Neuron (in vitro differentiated cells): Measurements from ENCODE around the gene ASPHD1.
"Not testable (repeated sequence)": the region's sequence is repeated elsewhere in the genome, so short reads cannot be mapped to it uniquely, and the experiment has no call there.

Experiments
- H2AFZ ChIP-seq: one replicate; pipeline ENCODE4 v1.6.1; 2013; ENCODE audit warnings: low read depth, mild to moderate bottlenecking, inconsistent platforms, low read length, moderate library complexity
- H3K27me3 ChIP-seq: one replicate; pipeline ENCODE4 v1.6.1; 2013; ENCODE audit warnings: low read length; ENCODE audit not compliant: insufficient read depth
- H3K36me3 ChIP-seq: one replicate; pipeline ENCODE4 v1.6.1; 2013; ENCODE audit warnings: low read length; ENCODE audit not compliant: insufficient read depth
- H3K4me1 ChIP-seq: one replicate; pipeline ENCODE4 v1.6.1; 2013; ENCODE audit warnings: low read length; ENCODE audit not compliant: insufficient read depth
- H3K4me3 ChIP-seq: 2 replicates; pipeline ENCODE4 v1.5.1; 2013; ENCODE audit warnings: mild to moderate bottlenecking, low read length, moderate library complexity
- H3K9me3 ChIP-seq: one replicate; pipeline ENCODE4 v1.6.1; 2013; ENCODE audit warnings: low read length

Gene ASPHD1

DNA sequence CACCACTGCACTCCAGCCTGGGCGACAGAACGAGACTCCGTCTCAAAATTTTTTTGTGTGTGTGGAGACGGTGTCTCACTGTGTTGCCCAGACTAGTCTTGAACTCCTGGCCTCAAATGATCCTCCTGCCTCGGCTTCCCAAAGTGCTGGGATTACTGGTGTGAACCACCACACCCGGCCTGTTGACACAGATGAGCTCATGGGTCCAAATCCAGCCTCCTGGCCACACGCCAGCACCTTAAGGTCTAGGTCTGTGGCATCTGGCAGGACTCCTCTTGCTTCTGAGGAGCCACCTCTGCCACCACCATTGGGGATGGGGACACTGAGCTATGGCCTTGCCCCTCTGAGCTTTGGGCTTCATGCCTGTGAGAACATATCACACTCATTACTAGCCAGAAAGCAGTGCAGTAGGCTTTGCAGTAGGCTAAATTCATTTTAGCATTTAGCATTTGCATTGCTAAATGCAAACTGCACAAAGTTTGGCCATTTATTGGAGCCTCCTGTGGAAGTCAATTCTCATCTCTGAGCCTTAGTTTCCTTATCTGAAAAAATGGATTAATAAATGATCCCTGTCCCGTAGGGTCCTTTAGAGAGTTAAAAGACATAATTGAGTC, 31.8 kb upstream of the ASPHD1 start:
- no peaks in the 10 kb centered on the region for H3K27me3 ChIP-seq
- no peaks in the 10 kb centered on the region for H3K9me3 ChIP-seq

DNA sequence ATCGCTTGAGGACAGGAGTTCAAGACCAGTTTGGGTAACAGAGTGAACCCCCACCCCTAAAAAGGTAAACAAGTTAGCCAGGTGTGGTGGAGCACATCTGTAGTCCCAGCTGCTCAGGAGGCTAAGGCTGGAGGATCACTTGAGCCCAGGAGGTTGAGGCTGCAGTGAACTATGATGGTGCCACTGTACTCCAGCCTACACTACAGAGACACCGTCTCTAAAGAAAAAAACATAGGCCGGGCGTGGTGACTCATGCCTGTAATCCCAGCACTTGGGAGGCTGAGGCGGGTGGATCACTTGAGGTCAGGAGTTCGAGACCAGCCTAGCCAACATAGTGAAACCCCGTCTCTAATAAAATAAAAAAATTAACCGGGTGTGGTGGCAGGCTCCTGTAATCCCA, 31.2 kb upstream of the ASPHD1 start:
- H3K4me1 ChIP-seq, H2AFZ ChIP-seq, H3K4me3 ChIP-seq, H3K9me3 ChIP-seq, H3K27me3 ChIP-seq, H3K36me3 ChIP-seq: not testable (repeated sequence)

More for the DNA sequence above, 31.8 kb upstream of the ASPHD1 start:
- H3K4me1 ChIP-seq: peaks cover 3% of the 10 kb centered on the region
- no peak overlapping the region for H2AFZ ChIP-seq
- H3K4me3 ChIP-seq: no peak overlapping the region
- H3K36me3 ChIP-seq: peaks cover 3% of the 10 kb centered on the region

DNA sequence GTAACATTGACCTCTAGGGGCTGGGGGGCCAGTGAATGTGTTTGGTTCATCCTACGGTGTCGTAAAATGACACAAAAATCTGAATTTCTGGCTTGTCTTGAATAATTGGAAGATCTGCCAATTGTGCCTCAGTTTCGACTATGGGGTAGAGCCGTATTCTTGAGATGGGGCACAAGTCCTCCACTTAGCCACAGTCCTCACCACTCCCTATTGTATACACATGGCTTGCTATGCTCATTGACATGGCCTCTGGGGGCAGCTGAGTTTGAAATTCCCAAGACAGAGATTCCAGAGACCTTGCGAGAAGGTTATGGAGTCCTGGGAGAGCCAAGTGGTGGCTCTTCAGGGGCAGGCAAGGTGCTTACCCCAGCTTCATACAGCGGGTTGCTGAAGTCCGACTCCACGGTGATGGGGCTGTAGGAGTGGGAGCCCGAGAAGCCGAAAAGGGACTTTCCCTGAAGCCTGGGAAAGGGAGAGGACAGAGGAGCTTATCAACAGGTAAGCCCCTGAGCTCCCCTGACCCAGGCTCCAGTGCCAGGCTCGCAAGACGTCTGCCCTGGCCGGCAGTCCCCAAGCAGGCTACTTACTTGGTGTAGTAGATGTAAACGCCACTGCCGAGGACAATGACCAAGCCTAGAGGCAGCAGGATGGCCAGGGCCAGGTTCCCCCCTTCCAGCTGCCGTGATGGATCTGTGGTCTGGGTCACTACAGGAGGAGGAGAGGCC, 28.3 kb upstream of the ASPHD1 start:
- Histone ChIP-seq H3K9me3 (no peaks in the 10 kb centered on the region), H3K36me3 (peaks cover 8% of the 10 kb centered on the region)

DNA sequence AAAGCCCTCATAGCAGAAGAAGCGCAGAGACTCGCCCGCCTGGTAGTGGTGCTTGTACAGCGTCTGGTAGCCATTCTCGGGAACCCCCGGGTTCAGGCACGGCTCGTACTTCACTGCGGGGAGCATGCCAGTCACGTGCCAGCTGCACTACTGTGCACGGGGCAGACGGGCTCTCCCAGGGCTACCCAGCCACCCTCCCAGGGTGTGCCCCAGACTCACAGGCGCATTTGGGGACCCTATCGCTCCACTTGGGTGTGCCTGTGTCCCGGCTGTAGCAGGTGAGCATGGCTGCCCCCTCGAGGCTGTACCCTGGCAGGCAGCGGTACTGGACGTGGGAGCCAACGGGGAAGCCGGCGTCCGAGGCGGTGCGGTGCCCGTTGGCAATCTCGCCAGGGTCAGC, 27.0 kb upstream of the ASPHD1 start:
- Histone ChIP-seq H3K9me3 (no peaks in the 10 kb centered on the region), H3K4me3 (no peak overlapping the region), H3K27me3 (peaks cover 2% of the 10 kb centered on the region), H3K4me1 (no peaks in the 10 kb centered on the region), H2AFZ (no peak overlapping the region), H3K36me3 (peaks cover 8% of the 10 kb centered on the region)

More for the DNA sequence above, 28.3 kb upstream of the ASPHD1 start:
- Histone ChIP-seq H3K4me1 (no peaks in the 10 kb centered on the region), H3K27me3 (peaks cover 2% of the 10 kb centered on the region), H3K4me3 (no peak overlapping the region), H2AFZ (no peak overlapping the region)

DNA sequence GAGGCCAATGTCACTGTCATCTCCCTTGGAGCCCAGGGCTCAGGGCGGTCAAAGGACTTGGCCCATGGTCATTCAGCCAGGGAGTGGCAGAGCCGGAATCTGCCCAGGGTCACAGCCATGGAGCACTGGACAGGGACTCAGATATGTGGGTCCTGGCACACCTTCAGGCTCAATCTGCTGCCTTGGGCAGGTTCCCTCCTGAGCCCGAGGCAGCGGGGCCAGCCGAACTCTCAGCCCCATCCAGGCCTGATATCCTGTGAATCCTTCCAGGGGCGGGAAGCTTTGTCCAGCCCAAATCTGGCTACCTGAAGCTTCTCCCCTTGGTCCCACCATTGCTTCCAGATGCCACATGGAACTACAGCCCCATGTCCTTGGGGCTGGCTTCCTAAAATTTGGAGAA, 25.1 kb upstream of the ASPHD1 start:
- H3K9me3 ChIP-seq: no peaks in the 10 kb centered on the region
- peaks cover 2% of the 10 kb centered on the region for H3K27me3 ChIP-seq
- no peaks in the 10 kb centered on the region for H3K4me1 ChIP-seq

DNA sequence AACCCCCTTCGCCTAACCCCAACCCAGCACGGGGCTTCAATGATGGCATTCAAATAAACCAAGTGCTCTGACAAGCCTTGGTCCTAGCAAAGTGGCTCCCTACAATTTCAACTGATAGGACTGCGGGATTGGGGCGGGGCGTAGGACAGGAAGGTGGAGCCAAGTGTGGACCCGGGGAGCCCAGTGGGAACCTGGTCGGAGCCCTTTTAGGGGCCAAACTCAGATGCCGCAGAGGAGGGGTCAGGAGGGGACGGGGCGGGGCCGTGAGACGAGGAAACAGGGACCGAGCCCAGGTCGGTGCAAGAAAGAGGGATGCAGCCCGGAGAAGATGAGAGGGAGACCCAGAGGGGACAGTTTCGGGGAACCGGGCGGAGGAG, 24.1 kb upstream of the ASPHD1 start:
- Histone ChIP-seq H3K4me3 (no peak overlapping the region), H3K27me3 (peaks cover 2% of the 10 kb centered on the region), H3K4me1 (no peaks in the 10 kb centered on the region), H3K36me3 (peaks cover 14% of the 10 kb centered on the region), H2AFZ (no peak overlapping the region), H3K9me3 (no peaks in the 10 kb centered on the region)

More for the DNA sequence above, 25.1 kb upstream of the ASPHD1 start:
- Histone ChIP-seq H2AFZ (no peak overlapping the region), H3K36me3 (peaks cover 14% of the 10 kb centered on the region), H3K4me3 (no peak overlapping the region)

DNA sequence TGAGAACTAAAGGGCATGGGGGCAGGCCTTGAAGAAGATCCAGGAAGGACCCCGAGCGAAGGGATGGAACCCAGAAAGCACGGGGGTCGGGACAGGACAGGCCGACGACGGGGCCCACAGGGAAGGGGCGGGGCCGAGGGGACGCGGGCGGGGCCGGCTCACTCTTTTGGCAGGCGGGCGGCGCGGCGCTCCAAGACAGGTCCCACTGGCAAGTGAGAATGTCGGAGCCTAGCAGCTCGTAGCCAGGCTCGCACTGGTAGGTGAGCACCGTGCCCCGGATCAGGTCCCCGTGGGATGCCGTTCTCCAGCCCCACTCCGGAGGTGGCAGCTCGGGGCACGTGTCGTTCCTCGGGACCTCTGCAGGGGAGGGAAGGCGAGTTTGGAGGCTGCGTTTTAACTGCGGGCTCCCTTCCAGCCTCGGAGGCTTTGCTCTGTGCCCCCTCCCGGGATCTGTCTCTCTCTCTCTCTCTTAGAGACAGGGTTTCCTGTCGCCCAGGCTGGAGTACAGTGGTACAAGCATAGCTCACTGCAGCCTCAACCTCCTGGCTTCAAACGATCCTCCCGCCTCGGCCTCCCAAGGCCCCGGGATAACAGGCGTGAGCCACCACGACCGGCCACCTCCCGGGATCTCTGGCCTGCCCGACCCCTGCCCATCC, 23.6 kb upstream of the ASPHD1 start:
- Histone ChIP-seq H3K36me3 (peaks cover 14% of the 10 kb centered on the region), H2AFZ (no peak overlapping the region)

DNA sequence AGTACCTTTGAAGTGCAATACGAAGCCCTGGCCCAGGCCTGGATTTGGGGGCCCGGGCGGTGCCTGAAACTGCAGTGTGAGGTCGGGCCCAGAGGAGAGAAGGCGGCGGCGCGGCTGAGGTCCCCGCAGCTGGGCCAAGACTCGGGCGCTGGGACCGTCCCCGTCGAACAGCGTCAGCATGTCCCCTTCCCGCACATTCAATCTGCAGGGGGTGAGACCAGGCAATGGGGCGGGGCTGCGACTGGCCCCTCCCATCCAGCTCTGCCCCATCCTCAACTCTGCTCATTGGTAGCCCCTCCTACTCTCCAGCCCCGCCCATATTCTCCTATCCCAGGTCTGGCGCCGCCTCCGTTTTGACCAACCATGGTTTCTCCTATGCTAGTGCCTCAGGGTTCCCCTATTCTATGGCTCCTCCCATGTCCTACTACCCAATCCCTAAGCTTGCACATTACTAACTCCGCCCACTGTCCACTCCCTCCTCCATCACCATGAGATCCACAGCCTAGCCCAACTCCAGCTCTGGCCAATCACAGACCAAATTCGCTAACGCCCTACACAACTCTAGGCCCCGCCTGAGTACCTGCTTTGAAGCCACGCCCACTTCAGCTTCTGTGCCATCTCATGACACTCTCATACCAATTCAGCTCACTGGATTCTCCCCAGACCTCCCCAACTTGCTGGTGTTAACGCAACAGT, 22.9 kb upstream of the ASPHD1 start:
- peaks cover 2% of the 10 kb centered on the region for H3K27me3 ChIP-seq
- no peak overlapping the region for H3K4me3 ChIP-seq
- H3K4me1 ChIP-seq: no peaks in the 10 kb centered on the region
- H3K9me3 ChIP-seq: no peaks in the 10 kb centered on the region
- peaks cover 14% of the 10 kb centered on the region for H3K36me3 ChIP-seq
- H2AFZ ChIP-seq: no peak overlapping the region

More for the DNA sequence above, 23.6 kb upstream of the ASPHD1 start:
- Histone ChIP-seq H3K4me1 (no peaks in the 10 kb centered on the region), H3K27me3 (peaks cover 2% of the 10 kb centered on the region), H3K9me3 (no peaks in the 10 kb centered on the region), H3K4me3 (no peak overlapping the region)

DNA sequence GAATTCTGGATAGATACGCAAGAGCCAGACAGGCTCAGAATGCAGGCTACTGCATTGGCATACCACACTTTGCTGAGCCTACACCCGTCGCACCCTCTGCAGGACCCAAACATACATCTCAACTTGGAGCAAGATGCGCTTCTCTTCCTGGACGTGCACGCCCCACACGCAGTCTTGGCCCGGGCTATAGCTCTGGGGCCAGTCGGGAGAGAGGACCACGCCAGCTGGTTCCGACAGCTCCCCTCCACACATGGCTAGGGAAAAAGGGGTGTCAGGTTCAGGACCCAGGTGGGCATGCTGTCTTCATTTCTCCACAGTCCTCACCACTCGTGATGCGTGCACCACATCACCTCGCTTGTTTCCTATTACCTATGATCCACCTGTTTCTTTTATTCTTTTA, 22.1 kb upstream of the ASPHD1 start:
- no peak overlapping the region for H3K4me3 ChIP-seq
- no peaks in the 10 kb centered on the region for H3K4me1 ChIP-seq
- H3K9me3 ChIP-seq: no peaks in the 10 kb centered on the region
- peaks cover 2% of the 10 kb centered on the region for H3K27me3 ChIP-seq
- no peak overlapping the region for H2AFZ ChIP-seq
- peaks cover 19% of the 10 kb centered on the region for H3K36me3 ChIP-seq

DNA sequence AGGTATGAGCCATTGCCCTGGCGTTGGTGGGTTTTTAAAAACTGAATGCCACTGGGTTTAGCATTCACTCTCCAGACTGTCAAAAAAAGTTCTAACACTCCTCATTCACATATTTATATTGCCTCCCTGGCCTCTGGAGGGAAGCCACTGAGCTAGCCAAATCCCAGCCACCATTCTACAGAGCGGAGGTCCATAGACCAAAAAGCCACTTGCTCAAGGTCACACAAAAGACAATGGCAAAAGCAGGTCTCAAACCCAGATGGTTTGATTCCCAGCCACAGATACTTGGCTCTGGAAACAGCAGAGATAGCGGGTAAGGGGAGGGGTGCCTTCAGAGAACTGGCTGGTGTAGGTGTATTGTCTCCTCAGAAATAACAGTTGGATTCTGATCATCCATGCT, 19.2 kb upstream of the ASPHD1 start:
- H3K36me3 ChIP-seq: peaks cover 29% of the 10 kb centered on the region
- no peaks in the 10 kb centered on the region for H3K4me1 ChIP-seq
- H3K9me3 ChIP-seq: no peaks in the 10 kb centered on the region
- peaks cover 2% of the 10 kb centered on the region for H3K27me3 ChIP-seq
- H2AFZ ChIP-seq: no peak overlapping the region
- H3K4me3 ChIP-seq: no peak overlapping the region

DNA sequence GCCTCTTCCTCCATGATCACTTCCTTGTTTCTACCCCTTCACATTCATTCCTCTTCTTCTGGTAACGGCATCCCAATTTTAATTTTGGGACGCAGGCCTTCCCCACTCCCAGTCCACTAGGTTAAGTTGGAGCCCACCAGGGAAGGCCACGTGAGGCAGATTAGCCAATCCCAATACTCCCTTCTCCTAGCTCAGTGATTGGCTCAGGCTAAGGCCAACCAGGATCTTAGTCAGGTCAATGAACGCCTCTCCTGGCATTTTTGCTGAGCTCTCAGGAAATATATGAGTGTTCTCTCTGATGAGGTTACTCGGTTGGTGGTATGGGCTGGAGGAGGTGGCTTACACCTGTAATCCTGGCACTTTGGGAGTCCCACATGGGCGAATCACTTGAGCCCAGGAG, 16.3 kb upstream of the ASPHD1 start:
- H3K27me3 ChIP-seq: no peaks in the 10 kb centered on the region
- no peaks in the 10 kb centered on the region for H3K4me1 ChIP-seq
- H3K36me3 ChIP-seq: peaks cover 31% of the 10 kb centered on the region
- no peak overlapping the region for H3K4me3 ChIP-seq
- no peak overlapping the region for H2AFZ ChIP-seq
- H3K9me3 ChIP-seq: no peaks in the 10 kb centered on the region

DNA sequence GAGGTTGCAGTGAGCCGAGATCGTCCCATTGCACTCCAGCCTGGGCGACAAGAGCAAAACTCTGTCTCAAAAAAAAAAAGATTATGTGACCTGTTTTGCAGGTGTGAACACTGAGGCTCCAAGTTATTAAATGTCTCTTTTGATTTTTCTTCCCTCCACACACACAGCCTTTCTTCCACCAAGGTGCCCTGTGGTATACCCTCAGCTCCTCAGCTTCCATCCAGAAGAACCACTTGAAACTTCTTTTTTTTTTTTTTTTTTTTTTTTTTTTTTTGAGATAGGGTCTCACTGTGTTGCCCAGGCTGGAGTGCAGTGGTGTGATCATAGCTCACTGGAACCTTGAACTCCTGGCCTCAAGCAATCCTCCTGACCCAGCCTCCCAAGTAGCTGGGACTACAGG, 10.9 kb upstream of the ASPHD1 start:
- not testable (repeated sequence) for H3K4me1 ChIP-seq, H3K9me3 ChIP-seq, H3K27me3 ChIP-seq, H3K4me3 ChIP-seq, H2AFZ ChIP-seq
- H3K36me3 ChIP-seq: peaks cover 15% of the 10 kb centered on the region
